WI38 (cell line): Measurements from ENCODE around the gene THOC1.

Source experiments
- H3K4me3 ChIP-seq: 2 replicates; pipeline ENCODE4 v1.5.1; 2011; ENCODE audit warnings: low read depth, mild to moderate bottlenecking, control low read depth, low read length
- TF ChIP-seq, protein P1 (sequence below): IDR thresholded peaks from 2 replicates; pipeline ENCODE4 v1.5.1; 2012; ENCODE audit warnings: low read depth, mild to moderate bottlenecking, control low read depth, low read length

Gene THOC1

DNA sequence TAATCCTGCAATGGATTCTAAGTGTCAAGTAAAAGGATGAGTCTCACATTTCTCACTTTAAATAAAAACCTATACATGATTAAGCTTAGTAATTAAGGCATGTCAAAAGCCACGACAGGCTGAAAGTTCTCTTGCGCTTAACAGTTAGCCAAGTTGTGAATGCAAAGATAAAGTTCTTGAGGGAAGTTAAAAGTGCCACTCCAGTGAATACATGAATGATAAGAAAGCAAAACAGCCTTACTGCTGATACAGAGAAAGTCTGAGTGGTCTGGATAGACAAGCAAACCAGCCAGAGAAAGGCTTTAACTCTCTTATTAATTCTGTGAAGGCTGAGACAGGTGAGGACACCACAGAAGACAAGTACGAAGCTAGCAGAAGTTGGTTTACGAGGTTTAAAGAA lies 12.7 kb downstream of the THOC1 start:
- H3K4me3 ChIP-seq = no peak overlapping the region
- TF ChIP-seq, protein P1, sequence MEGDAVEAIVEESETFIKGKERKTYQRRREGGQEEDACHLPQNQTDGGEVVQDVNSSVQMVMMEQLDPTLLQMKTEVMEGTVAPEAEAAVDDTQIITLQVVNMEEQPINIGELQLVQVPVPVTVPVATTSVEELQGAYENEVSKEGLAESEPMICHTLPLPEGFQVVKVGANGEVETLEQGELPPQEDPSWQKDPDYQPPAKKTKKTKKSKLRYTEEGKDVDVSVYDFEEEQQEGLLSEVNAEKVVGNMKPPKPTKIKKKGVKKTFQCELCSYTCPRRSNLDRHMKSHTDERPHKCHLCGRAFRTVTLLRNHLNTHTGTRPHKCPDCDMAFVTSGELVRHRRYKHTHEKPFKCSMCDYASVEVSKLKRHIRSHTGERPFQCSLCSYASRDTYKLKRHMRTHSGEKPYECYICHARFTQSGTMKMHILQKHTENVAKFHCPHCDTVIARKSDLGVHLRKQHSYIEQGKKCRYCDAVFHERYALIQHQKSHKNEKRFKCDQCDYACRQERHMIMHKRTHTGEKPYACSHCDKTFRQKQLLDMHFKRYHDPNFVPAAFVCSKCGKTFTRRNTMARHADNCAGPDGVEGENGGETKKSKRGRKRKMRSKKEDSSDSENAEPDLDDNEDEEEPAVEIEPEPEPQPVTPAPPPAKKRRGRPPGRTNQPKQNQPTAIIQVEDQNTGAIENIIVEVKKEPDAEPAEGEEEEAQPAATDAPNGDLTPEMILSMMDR = no peak

DNA sequence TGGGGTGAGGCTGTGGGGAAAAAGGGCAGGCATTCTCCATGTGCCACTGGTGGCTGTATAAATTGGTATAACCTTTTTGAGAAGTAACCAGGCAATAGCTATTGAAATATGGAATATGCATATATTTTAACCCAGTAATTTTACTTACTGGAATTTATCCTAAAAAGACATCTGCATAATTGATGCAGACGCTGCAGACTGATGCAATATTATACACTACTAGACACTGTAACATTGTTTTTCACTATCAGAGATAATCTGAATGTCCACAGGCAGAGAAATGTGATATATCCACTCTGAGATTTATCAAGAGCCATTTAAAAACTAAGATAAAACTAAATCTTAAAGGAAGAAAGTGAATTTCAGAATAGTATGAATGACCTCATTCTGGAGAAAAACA lies 14.7 kb downstream of the THOC1 start:
- no peak overlapping the region for H3K4me3 ChIP-seq
- TF ChIP-seq, protein P1 = no peak

DNA sequence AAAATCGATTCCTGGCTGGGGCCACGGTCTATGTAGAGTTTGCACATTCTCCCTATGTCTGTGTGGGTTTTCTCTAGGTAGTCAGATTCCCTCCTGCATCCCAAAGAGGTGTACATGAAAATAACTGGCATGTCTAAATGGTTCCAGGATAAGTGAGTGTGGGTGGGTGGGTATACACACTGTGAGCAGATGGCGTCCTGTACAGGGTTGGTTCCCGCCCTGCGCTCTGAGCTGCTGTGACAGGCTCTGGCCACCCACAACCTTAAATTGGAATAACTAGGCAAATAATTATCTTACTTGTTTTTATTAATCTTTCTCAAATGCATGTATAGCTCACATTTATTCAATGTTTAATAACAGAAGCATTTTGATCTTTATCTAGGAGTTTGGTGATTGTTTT lies 16.3 kb downstream of the THOC1 start:
- TF ChIP-seq, protein P1 = no peak
- H3K4me3 ChIP-seq = no peak overlapping the region

DNA sequence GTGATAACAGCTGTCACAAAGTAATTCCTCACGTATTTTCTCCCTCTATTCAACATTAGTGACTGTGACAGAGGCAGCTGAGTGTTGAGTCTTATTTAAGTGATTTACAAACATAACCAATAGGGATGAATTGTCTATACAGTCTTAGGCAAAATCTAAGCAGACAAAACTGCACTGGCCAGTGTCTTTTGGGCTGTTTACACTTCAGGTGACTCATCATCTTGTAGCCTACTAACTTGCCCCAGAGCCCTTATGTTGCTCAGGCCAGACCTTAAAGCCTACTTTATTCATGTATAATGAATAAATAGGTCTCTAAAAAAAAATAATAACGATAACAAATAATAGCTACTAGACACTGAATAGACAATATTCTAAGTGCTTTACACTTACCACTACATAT lies 17.2 kb downstream of the THOC1 start:
- H3K4me3 ChIP-seq = no peak overlapping the region
- TF ChIP-seq, protein P1 = no peak

DNA sequence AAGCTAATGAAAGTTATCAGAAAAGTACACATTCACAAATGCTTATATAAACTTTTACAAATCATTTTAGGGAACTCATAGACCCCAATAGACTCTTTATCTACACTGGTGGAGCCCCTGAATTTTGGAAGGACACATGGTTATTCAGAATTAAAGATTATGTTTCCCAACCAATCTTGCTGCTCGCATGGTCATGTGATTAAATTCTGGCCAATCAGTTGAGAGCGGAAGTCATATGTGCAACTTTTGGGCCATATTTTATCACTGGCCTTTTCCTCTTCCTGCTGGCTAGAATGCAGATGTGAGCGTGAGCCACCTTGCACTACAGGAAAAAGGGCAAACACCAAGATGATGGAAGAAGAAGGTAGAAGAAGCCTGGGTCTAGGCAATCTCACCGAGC lies 19.8 kb downstream of the THOC1 start:
- TF ChIP-seq, protein P1 = no peak
- H3K4me3 ChIP-seq = no peak overlapping the region

DNA sequence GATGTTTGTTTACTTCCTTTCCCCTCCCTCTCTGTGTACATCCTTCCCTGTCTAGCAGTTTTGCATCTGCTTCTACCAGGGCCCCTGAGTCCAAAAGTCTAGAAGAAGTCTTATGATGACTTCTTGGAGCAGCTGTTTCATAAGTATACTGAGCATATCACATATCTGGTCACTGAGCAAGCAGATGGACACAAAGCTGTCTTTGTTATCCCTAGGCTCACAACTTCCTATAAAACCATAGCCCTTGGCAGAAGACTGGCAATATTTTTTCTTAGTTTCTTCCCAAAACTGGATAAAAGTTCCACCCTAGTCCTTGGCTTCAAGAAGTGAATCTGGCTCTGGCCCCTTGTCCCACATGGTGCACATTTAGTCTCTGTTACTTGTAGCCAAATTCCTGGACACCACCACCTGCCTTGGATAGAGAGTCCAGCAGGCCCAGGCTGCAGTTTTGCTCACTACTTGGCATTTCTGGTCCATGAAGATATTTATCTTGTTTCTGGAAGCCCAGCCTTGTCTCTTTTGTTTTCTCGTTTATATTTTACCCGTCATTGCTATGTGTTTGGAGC lies 22.5 kb downstream of the THOC1 start:
- no peak overlapping the region for H3K4me3 ChIP-seq
- TF ChIP-seq, protein P1 = no peak

DNA sequence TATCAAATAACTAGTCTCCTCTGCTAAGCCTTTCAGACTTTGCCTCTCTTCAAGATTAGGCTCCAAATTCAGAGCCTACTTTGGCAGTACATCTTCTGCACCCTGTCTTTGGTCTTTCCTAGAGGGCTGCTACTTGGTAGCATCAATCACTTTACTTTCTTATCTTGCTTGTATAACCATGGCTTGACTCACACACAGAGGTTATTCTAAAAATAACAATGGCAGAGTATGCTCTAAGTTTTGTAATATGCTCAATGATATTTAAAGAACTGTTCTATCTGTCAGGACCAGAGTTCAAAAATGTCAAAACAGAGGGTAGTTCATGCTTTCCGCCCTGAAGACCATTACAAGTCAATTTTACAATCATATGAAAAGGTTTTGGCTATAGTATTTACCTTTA lies 27.7 kb downstream of the THOC1 start:
- no peak overlapping the region for H3K4me3 ChIP-seq
- TF ChIP-seq, protein P1 = no peak
